HL-60 (cell line): ENCODE data around the gene RBM12.
"Not testable (repeated sequence)": the region's sequence is repeated elsewhere in the genome, so short reads cannot be mapped to it uniquely, and the experiment has no call there.

Experiments used
- DNase-seq, 2 experiments: peaks; one replicate each; pipeline ENCODE4 v3.0.0-alpha.2; 2010 to 2020; ENCODE audit warnings: low read depth in 1 of 2, low spot score in 1 of 2
- H3K27ac ChIP-seq: fragments of 250-450 bp; sonication (Bioruptor Pico); replicated peaks from 2 replicates; pipeline ENCODE4 v1.5.1; 2020; ENCODE audit warnings: mild to moderate bottlenecking, moderate library complexity
- H3K27me3 ChIP-seq: fragments of 250-450 bp; sonication (Bioruptor Pico); 2 replicates; pipeline ENCODE4 v1.5.1; 2021; ENCODE audit warnings: mild to moderate bottlenecking, moderate library complexity; ENCODE audit not compliant: insufficient read depth, poor library complexity, severe bottlenecking
- H3K4me3 ChIP-seq: replicated peaks from 2 replicates; pipeline ENCODE4 v1.5.1; 2011; ENCODE audit warnings: mild to moderate bottlenecking, control low read depth, low read length; ENCODE audit not compliant: insufficient read depth
- CTCF ChIP-seq: IDR thresholded peaks from one replicate; pipeline ENCODE4 v1.5.1; 2011; ENCODE audit warnings: low read length, control low read depth, inconsistent platforms; ENCODE audit not compliant: insufficient read depth
- GABPA ChIP-seq: IDR thresholded peaks from 2 replicates; pipeline ENCODE4 v1.6.1; 2012; ENCODE audit warnings: low read depth
- POLR2AphosphoS5 ChIP-seq: IDR thresholded peaks from 2 replicates; pipeline ENCODE4 v1.6.1; 2012; ENCODE audit warnings: low read depth
- REST ChIP-seq: IDR thresholded peaks from 2 replicates; pipeline ENCODE4 v1.6.1; 2012; ENCODE audit warnings: low read depth; ENCODE audit not compliant: insufficient replicate concordance
- SPI1 ChIP-seq: IDR thresholded peaks from 2 replicates; pipeline ENCODE4 v1.6.1; 2012; ENCODE audit warnings: low read depth, mild to moderate bottlenecking, borderline replicate concordance

RBM12 gene

GRCh38 chr20:35690265-35690664, 25.6 kb upstream of the RBM12 start:
- no peak for TF ChIP-seq POLR2AphosphoS5
- no peak for TF ChIP-seq REST
- TF ChIP-seq GABPA, result no peak
- TF ChIP-seq SPI1, result no peak
- no peak for TF ChIP-seq CTCF
- no peaks in the 10 kb centered on the region for H3K27me3 ChIP-seq
- H3K4me3 ChIP-seq, result no peak overlapping the region
- no peak overlapping the region for H3K27ac ChIP-seq
- DNase-seq, result no peak

GRCh38 chr20:35686872-35687271, 22.2 kb upstream of the RBM12 start:
- not testable (repeated sequence) for H3K4me3 ChIP-seq, H3K27me3 ChIP-seq, H3K27ac ChIP-seq, DNase-seq

- not testable (repeated sequence) for H3K27ac ChIP-seq, H3K27me3 ChIP-seq, H3K4me3 ChIP-seq, DNase-seq
These were observed 20.7 kb upstream of the RBM12 start for GRCh38 chr20:35685368-35685767.

GRCh38 chr20:35681960-35682359, 17.3 kb upstream of the RBM12 start:
- TF ChIP-seq SPI1, result no peak
- no peak for TF ChIP-seq POLR2AphosphoS5
- no peak for TF ChIP-seq CTCF
- TF ChIP-seq REST, result no peak
- TF ChIP-seq GABPA, result no peak
- Histone ChIP-seq H3K27ac (no peak overlapping the region), H3K27me3 (no peaks in the 10 kb centered on the region), H3K4me3 (no peak overlapping the region)
- no peak for DNase-seq

GRCh38 chr20:35680452-35681183, 15.9 kb upstream of the RBM12 start:
- Histone ChIP-seq H3K4me3 (no peak overlapping the region), H3K27ac (peak overlapping the region; percentile 36), H3K27me3 (no peaks in the 10 kb centered on the region)
- DNase-seq, result peak in 1 of 2 experiments; percentile 65
- peak; percentile 62; the same call in 1 of the 2 replicates for TF ChIP-seq SPI1
- TF ChIP-seq GABPA, result no peak
